Upper lobe of left lung (tissue), 6 donors: Measurements from ENCODE around the gene FOXD2. TPM values are rescaled to one million over a fixed set of nuclear protein-coding genes. Genes with fewer than 3 reads are reported as not detected.

Source experiments
- ATAC-seq, 2 donors: fragments of 200-7000 bp; cut with Tn5 transposase; one replicate each; pipeline ENCODE4 v1.9.1; 2022; ENCODE audit warnings: mild to moderate bottlenecking in 2 of 2, moderate library complexity in 2 of 2; ENCODE audit not compliant: low FRiP score in 2 of 2
- DNase-seq, 2 donors: peaks; one replicate each; pipeline ENCODE4 v3.0.0-alpha.2; 2019 to 2020
- H3K27ac ChIP-seq, 4 donors: fragments of 200-600 bp; sonication (generic); one replicate each; pipeline ENCODE4 v1.5.1; 2016 to 2019
- H3K27me3 ChIP-seq, 4 donors: fragments of 200-600 bp; sonication (generic); one replicate each; pipeline ENCODE4 v1.5.1; 2017 to 2019
- H3K36me3 ChIP-seq, 4 donors: fragments of 200-600 bp; sonication (generic); one replicate each; pipeline ENCODE4 v1.5.1; 2016 to 2019
- H3K4me1 ChIP-seq, 4 donors: fragments of 200-600 bp; sonication (generic); one replicate each; pipeline ENCODE4 v1.5.1; 2018 to 2019
- H3K4me3 ChIP-seq, 4 donors: fragments of 200-600 bp; sonication (generic); one replicate each; pipeline ENCODE4 v1.5.1; 2017 to 2019; ENCODE audit warnings: mild to moderate bottlenecking in 2 of 4, moderate library complexity in 1 of 4
- H3K9me3 ChIP-seq, 4 donors: fragments of 200-600 bp; sonication (generic); one replicate each; pipeline ENCODE4 v1.5.1; 2018 to 2019
- EP300 ChIP-seq, 4 donors: sonication (generic); formaldehyde crosslinking; IDR thresholded peaks; one replicate each; pipeline ENCODE4 v1.5.1; 2017; ENCODE audit warnings: antibody characterized with exemption in 4 of 4, control low read depth in 2 of 4
- POLR2A ChIP-seq, 4 donors: fragments of 450-650 bp; IDR thresholded peaks; one replicate each; pipeline ENCODE4 v1.5.1; 2016 to 2017; ENCODE audit warnings: antibody characterized with exemption in 4 of 4, mild to moderate bottlenecking in 2 of 4
- POLR2AphosphoS5 ChIP-seq, 2 donors: sonication (generic); formaldehyde crosslinking; IDR thresholded peaks; one replicate each; pipeline ENCODE4 v1.5.1; 2017; ENCODE audit warnings: antibody characterized with exemption in 2 of 2
- WGBS, 2 donors: methylation state at CpG; one replicate each; pipeline ENCODE4 v1.1.5; 2017 to 2018; 5-methylcytosine and 5-hydroxymethylcytosine counted together
- total RNA-seq, 6 donors: library from RNA; depleted of rRNA in 4 of 6; stranded (reverse); fragments of >200 nt in 4 of 6; gene quantifications; one replicate each; pipeline versions ENCODE4 v1.1.0 to v1.2.1, GENCODE V29; 2016 to 2021
- TF ChIP-seq, protein P1 (sequence below), 6 experiments: fragments of 450-650 bp in 4 of 6; fragments of 200-600 bp in 2 of 6; sonication (generic) in 2 of 6; IDR thresholded peaks; one replicate each; pipeline ENCODE4 v1.5.1; 2016 to 2019; ENCODE audit warnings: antibody characterized with exemption in 6 of 6
- donor health status: DM: no; HTN: no; CAD: no; lungs with moderate emphysema.
- donor health status: DM: no; HTN: yes; CAD: no; lungs with severe emphysema.

The FOXD2 gene
- total RNA-seq, 6 donors from 2014 or later: under 0.01 to 0.69 (median 0.40) TPM

DNA sequence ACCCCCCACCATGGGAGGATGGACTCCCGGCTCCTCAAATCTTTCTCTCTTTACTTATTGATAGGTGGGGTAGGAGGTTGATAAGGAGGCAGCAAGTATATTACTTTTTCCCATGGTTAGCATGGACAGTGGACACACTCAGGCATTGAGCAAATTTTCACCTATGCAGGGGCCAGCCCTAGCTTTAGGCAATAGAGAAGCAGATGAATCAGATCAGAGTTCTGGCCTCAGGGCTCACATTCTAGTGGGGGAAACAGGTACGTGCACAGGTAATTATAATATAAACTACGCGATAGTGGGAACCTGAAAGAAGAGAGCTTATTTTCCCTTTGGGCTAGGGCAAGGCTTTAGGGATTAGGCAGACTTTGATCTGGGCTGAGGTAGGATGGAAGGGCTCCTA is 35.3 kb upstream of the FOXD2 start:
- DNase-seq (no peak), ATAC-seq (no peak)
- Histone ChIP-seq H3K4me1 (no peaks in the 10 kb centered on the region), H3K4me3 (no peak overlapping the region), H3K27ac (no peak overlapping the region), H3K36me3 (no peaks in the 10 kb centered on the region), H3K27me3 (no peaks in the 10 kb centered on the region), H3K9me3 (no peaks in the 10 kb centered on the region)
- WGBS, 2 donors: 88 to 90% methylated on average over 4 of the region's 4 CpGs
- TF ChIP-seq, protein P1, sequence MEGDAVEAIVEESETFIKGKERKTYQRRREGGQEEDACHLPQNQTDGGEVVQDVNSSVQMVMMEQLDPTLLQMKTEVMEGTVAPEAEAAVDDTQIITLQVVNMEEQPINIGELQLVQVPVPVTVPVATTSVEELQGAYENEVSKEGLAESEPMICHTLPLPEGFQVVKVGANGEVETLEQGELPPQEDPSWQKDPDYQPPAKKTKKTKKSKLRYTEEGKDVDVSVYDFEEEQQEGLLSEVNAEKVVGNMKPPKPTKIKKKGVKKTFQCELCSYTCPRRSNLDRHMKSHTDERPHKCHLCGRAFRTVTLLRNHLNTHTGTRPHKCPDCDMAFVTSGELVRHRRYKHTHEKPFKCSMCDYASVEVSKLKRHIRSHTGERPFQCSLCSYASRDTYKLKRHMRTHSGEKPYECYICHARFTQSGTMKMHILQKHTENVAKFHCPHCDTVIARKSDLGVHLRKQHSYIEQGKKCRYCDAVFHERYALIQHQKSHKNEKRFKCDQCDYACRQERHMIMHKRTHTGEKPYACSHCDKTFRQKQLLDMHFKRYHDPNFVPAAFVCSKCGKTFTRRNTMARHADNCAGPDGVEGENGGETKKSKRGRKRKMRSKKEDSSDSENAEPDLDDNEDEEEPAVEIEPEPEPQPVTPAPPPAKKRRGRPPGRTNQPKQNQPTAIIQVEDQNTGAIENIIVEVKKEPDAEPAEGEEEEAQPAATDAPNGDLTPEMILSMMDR (IDR thresholded peaks at IDR 0.05): no peak
- TF ChIP-seq EP300 (IDR thresholded peaks at IDR 0.05) (no peak), POLR2AphosphoS5 (IDR thresholded peaks at IDR 0.05) (no peak), POLR2A (IDR thresholded peaks at IDR 0.05) (no peak)

DNA sequence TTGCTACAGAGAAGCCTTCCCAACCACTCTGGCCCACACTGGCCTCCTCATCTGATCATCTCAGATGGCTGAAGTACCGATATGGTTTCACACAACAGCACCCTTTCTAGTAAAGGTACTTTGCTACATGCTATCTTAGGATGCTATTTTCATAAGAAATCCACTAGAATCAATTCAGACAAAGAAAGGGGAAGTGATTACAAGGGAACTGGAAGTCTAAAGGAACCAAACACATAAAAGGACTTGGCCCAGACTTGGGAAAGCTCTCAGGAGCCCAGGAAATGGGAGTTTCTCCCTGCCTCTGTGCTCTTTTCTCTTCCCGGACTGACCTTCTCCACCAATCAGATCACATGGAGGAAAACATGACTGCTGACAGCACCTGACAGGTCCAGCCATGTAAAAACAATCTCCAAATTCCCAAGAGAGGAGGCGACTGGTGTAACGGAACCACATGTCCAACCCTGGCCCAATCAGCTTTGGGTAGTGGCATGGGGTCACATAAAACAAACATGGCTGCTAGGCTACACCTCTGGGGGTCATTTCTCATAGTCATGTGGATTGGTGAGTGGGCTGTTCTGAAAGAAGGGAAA is 34.4 kb upstream of the FOXD2 start:
- Histone ChIP-seq H3K27ac (no peak overlapping the region), H3K36me3 (no peaks in the 10 kb centered on the region), H3K4me3 (no peak overlapping the region), H3K27me3 (no peaks in the 10 kb centered on the region), H3K9me3 (no peaks in the 10 kb centered on the region), H3K4me1 (no peaks in the 10 kb centered on the region)
- WGBS, 2 donors: 69 to 82% methylated on average over 4 of the region's 4 CpGs
- DNase-seq: no peak
- no peak for ATAC-seq
- no peak for TF ChIP-seq POLR2A (IDR thresholded peaks at IDR 0.05)
- no peak for TF ChIP-seq POLR2AphosphoS5 (IDR thresholded peaks at IDR 0.05)
- TF ChIP-seq, protein P1 (IDR thresholded peaks at IDR 0.05): no peak

DNA sequence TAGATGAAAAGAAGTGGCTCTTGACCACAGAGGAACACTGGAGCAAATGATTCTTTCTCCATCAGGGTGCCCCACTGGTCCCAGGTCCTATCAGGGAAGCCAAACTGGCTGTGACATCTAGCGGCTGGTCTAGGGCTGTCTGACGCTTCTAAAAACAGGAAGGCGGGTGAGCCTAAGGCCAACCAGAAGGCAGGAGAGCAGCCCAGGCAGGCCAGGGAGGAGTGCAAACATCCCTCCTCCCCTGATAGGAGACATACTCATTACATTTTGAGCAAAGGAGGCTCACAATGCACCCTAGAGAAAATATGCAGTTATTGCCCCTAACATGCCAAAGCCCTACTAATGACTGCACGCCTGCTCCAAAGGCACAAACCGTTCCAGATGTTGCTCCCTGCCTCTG is 32.1 kb upstream of the FOXD2 start:
- WGBS, 2 donors: 51 to 57% methylated on average over 5 of the region's 5 CpGs
- H3K27me3 ChIP-seq: no peaks in the 10 kb centered on the region
- no peak overlapping the region for H3K27ac ChIP-seq
- no peaks in the 10 kb centered on the region for H3K4me1 ChIP-seq
- no peak overlapping the region for H3K4me3 ChIP-seq
- ATAC-seq: peak in 1 of 2 donors; percentile 43
- no peaks in the 10 kb centered on the region for H3K9me3 ChIP-seq
- DNase-seq: no peak
- no peaks in the 10 kb centered on the region for H3K36me3 ChIP-seq
- TF ChIP-seq EP300 (IDR thresholded peaks at IDR 0.05): no peak
- peak in 1 of 2 donors; percentile 22 for TF ChIP-seq POLR2AphosphoS5 (IDR thresholded peaks at IDR 0.05)

DNA sequence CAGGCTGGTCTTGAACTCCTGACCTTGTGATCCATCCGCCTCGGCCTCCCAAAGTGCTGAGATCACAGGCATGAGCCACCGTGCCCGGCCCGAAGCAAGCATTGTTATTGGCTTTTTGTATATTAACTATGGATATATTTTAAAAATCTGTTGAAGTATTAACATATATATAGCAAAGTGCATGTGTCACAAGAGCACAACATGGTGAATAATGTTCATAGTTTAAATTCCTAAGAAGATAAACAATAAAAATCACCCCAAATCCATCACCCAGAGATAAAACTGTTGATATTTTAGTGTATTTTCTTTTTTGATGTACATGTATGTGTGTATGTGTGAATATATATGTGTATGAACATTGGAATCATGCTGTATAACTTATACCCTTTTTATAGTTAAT is 30.9 kb upstream of the FOXD2 start:
- Histone ChIP-seq H3K36me3 (no peaks in the 10 kb centered on the region), H3K4me1 (no peaks in the 10 kb centered on the region), H3K4me3 (no peak overlapping the region), H3K9me3 (no peaks in the 10 kb centered on the region), H3K27ac (no peak overlapping the region), H3K27me3 (no peaks in the 10 kb centered on the region)
- WGBS, 2 donors: 95 to 97% methylated on average over 5 of the region's 5 CpGs
- no peak for ATAC-seq
- no peak for TF ChIP-seq POLR2A (IDR thresholded peaks at IDR 0.05)
- TF ChIP-seq EP300 (IDR thresholded peaks at IDR 0.05): no peak
- TF ChIP-seq POLR2AphosphoS5 (IDR thresholded peaks at IDR 0.05): no peak
- TF ChIP-seq, protein P1 (IDR thresholded peaks at IDR 0.05): no peak
- no peak for DNase-seq

DNA sequence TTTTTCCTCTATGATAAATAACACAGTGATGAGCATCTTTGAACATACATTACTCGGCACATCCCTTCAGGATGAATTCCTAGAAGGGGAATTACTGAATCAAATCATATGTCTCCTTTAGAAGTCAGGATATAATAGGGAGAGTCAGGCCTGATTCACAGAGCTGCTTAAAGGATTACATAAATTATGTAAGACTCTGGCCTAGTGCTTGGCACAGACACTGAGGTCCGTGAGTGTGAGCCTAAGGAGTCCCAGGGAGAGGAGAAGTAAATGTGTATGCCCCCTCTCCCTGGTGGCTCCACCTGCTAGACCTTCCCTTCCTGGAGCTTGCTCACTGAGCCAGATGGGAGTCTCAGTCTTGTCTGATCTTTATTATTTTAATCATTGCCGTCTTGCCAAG is 30.4 kb upstream of the FOXD2 start:
- no peaks in the 10 kb centered on the region for H3K27me3 ChIP-seq
- WGBS, 2 donors: 83 to 84% methylated on average over 3 of the region's 3 CpGs
- no peaks in the 10 kb centered on the region for H3K36me3 ChIP-seq

More for the DNA sequence above, 30.4 kb upstream of the FOXD2 start:
- Histone ChIP-seq H3K4me3 (no peak overlapping the region), H3K27ac (no peak overlapping the region), H3K4me1 (no peaks in the 10 kb centered on the region), H3K9me3 (no peaks in the 10 kb centered on the region)
- DNase-seq (no peak), ATAC-seq (no peak)
- TF ChIP-seq, protein P1 (IDR thresholded peaks at IDR 0.05): no peak
- TF ChIP-seq EP300 (IDR thresholded peaks at IDR 0.05): no peak
- TF ChIP-seq POLR2A (IDR thresholded peaks at IDR 0.05): no peak
- TF ChIP-seq POLR2AphosphoS5 (IDR thresholded peaks at IDR 0.05): no peak
